ENCODE measurements around the gene USP34. TPM values are rescaled to one million over a fixed set of nuclear protein-coding genes. Genes with fewer than 3 reads are reported as not detected.

USP34 gene
- polyA plus RNA-seq, 4 donors, result 35.0 to 90.2 (median 44.3) TPM

DNA sequence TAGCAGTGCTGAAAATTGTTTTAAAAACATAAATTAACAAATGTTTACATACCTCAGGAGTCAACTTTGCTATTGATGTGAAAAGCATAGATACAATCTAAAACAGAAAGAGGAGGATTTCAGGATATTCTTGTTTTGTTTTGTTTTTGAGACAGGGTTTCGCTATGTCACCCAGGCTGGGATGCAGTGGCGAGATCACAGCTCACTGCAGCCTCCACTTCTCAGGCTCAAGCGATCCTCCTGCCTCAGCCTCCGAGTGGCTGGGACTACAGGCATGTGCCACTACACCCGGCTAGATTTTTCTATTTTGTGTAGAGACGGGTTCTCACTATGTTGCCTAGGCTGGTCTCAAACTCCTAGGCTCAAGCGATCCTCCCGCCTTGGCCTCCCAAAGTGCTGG is 248.3 kb downstream of the USP34 start:
- peaks cover 0 to 2% (median 0%) of the 10 kb centered on the region in 3 donors for H3K4me1 ChIP-seq (ENCODE audit: control insufficient read depth in 3 of 3, insufficient read depth in 2 of 3, low read depth in 1 of 3, low read length in 2 of 3)
- WGBS, 3 donors, result 97 to 99% (median 98%) methylated on average over 8 of the region's 8 CpGs
- no peaks in the 10 kb centered on the region for H3K9me3 ChIP-seq (ENCODE audit: control insufficient read depth in 2 of 2, insufficient read depth in 1 of 2, low read depth in 1 of 2, low read length in 1 of 2)
- H3K4me3 ChIP-seq (ENCODE audit: low read depth in 1 of 3, low read length in 3 of 3), result no peak overlapping the region
- FAIRE-seq (no peak), DNase-seq (no peak)
- H3K36me3 ChIP-seq (ENCODE audit: control insufficient read depth in 3 of 3, insufficient read depth in 2 of 3, low read depth in 1 of 3, low read length in 3 of 3), result peaks cover 6 to 20% (median 9%) of the 10 kb centered on the region in 3 donors
- no peaks in the 10 kb centered on the region for H3K27me3 ChIP-seq (ENCODE audit: control insufficient read depth in 3 of 3, insufficient read depth in 3 of 3, low read length in 3 of 3)
- H3K27ac ChIP-seq (ENCODE audit: low read depth in 1 of 3, low read length in 2 of 3), result no peak overlapping the region

DNA sequence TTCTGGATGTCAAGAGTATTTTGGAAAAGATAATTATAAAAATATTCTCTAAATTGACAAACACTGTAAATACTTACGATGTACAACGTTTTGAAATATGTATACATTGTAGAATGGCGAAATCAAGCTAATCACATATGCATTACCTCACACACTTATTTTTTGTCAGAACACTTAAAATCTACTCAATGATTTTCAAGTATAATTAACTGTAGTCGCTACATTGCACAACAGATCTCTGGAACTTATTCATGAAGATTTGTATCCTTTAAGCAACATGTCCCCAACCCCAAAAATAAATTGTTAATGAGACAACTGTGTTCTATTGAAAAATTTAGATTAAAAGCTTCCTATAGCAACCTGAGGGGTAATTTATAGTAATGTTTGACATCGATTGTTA is 249.1 kb downstream of the USP34 start:
- Histone ChIP-seq H3K36me3 (ENCODE audit: control insufficient read depth in 3 of 3, insufficient read depth in 2 of 3, low read depth in 1 of 3, low read length in 3 of 3) (peaks cover 6 to 16% (median 9%) of the 10 kb centered on the region in 3 donors), H3K4me1 (ENCODE audit: control insufficient read depth in 3 of 3, insufficient read depth in 2 of 3, low read depth in 1 of 3, low read length in 2 of 3) (peaks cover 0 to 2% (median 0%) of the 10 kb centered on the region in 3 donors), H3K27ac (ENCODE audit: low read depth in 1 of 3, low read length in 2 of 3) (no peak overlapping the region), H3K27me3 (ENCODE audit: control insufficient read depth in 3 of 3, insufficient read depth in 3 of 3, low read length in 3 of 3) (no peaks in the 10 kb centered on the region), H3K4me3 (ENCODE audit: low read depth in 1 of 3, low read length in 3 of 3) (no peak overlapping the region), H3K9me3 (ENCODE audit: control insufficient read depth in 2 of 2, insufficient read depth in 1 of 2, low read depth in 1 of 2, low read length in 1 of 2) (no peaks in the 10 kb centered on the region)
- FAIRE-seq (no peak), DNase-seq (no peak)
- WGBS, 3 donors, result 86 to 95% (median 94%) methylated on average over 5 of the region's 5 CpGs

DNA sequence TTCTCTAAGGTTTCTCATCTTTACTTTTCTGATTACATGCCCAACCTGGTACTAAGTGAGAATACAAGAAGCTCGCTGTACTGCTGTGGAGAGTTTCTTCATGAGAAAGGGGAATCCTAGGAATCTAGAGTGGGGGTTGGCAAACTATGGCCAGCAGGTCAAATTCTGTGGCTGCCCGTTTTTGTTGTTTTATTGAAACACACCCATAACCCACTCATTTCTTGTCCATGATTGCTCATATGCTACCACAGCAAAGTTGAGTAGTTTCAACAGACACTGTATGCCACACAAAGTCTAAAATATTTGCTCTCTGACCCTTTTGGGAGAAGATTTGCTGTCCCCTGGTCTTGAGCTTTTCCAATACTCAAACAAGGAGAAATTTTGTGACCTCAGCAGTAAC is 250.1 kb downstream of the USP34 start:
- WGBS, 3 donors, result 75 to 85% (median 80%) methylated on average over 2 of the region's 2 CpGs
- Histone ChIP-seq H3K36me3 (ENCODE audit: control insufficient read depth in 3 of 3, insufficient read depth in 2 of 3, low read depth in 1 of 3, low read length in 3 of 3) (peaks cover 6 to 16% (median 6%) of the 10 kb centered on the region in 3 donors), H3K27me3 (ENCODE audit: control insufficient read depth in 3 of 3, insufficient read depth in 3 of 3, low read length in 3 of 3) (no peaks in the 10 kb centered on the region), H3K9me3 (ENCODE audit: control insufficient read depth in 2 of 2, insufficient read depth in 1 of 2, low read depth in 1 of 2, low read length in 1 of 2) (no peaks in the 10 kb centered on the region), H3K4me1 (ENCODE audit: control insufficient read depth in 3 of 3, insufficient read depth in 2 of 3, low read depth in 1 of 3, low read length in 2 of 3) (peaks cover 0 to 2% (median 0%) of the 10 kb centered on the region in 3 donors), H3K4me3 (ENCODE audit: low read depth in 1 of 3, low read length in 3 of 3) (no peak overlapping the region), H3K27ac (ENCODE audit: low read depth in 1 of 3, low read length in 2 of 3) (no peak overlapping the region)
- no peak for FAIRE-seq
- no peak for DNase-seq

DNA sequence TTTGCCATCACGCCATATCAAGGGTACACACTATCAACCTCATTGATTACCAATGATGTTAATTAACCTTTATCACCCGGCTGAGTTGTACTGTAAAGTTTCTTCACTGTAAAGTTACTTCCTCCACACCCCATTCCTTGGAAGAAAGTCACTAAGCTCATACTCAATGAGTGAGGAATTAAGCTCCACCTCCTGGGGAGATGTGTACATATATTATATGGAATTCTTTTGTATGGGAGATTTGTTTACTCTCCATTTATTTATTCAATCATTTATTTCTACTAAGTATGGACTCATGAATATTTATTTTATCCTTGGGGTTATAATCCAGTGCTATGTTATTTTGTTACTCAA is 252.1 kb downstream of the USP34 start:
- Histone ChIP-seq H3K4me3 (ENCODE audit: low read depth in 1 of 3, low read length in 3 of 3) (no peak overlapping the region), H3K4me1 (ENCODE audit: control insufficient read depth in 3 of 3, insufficient read depth in 2 of 3, low read depth in 1 of 3, low read length in 2 of 3) (peaks cover 0 to 2% (median 0%) of the 10 kb centered on the region in 3 donors), H3K9me3 (ENCODE audit: control insufficient read depth in 2 of 2, insufficient read depth in 1 of 2, low read depth in 1 of 2, low read length in 1 of 2) (no peaks in the 10 kb centered on the region), H3K36me3 (ENCODE audit: control insufficient read depth in 3 of 3, insufficient read depth in 2 of 3, low read depth in 1 of 3, low read length in 3 of 3) (peaks cover 6 to 18% (median 11%) of the 10 kb centered on the region in 3 donors), H3K27me3 (ENCODE audit: control insufficient read depth in 3 of 3, insufficient read depth in 3 of 3, low read length in 3 of 3) (no peaks in the 10 kb centered on the region), H3K27ac (ENCODE audit: low read depth in 1 of 3, low read length in 2 of 3) (peak overlapping the region; percentile 65 to 91 (median 80))
- WGBS, 3 donors, result 24 to 67% (median 61%) methylated on average over 2 of the region's 2 CpGs
- DNase-seq, result peak; percentile 41 to 93
- FAIRE-seq, result no peak

DNA sequence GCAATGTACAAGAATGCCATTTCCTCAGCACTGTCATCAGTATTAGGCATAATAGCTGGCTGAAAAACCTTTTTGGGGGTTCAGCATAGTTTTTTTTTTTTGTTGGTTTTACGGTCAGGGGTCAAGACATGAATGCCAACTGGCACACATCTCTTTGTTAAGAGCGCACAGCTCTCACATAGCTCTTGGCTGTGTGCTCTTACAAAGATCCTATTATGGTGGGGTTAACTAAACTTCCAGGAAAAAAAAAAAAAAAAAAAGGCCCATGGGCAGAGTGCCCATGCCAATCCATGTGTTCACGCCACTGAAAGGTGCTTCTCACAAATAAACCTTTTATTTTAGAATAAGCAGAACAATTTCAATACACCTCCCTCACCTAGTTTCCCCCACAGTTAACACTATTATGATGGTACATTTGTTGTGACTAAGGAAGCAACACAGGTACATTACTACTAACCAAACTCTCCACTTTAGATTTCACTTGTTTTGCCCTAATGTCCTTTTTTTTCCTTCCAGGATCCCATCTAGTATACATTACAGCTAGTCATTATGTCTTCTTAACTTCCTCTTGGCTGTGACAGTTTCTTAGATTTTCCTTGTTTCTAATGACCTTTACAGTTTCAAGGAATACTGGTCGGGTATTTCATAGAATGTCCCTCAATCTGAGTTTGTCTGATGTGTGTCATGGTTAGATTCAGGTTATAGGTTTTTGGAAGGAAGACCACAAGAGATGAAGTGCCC is 252.6 kb downstream of the USP34 start:
- Histone ChIP-seq H3K27ac (ENCODE audit: low read depth in 1 of 3, low read length in 2 of 3) (peak overlapping the region; percentile 65 to 91 (median 71)), H3K4me1 (ENCODE audit: control insufficient read depth in 3 of 3, insufficient read depth in 2 of 3, low read depth in 1 of 3, low read length in 2 of 3) (peaks cover 0 to 2% (median 0%) of the 10 kb centered on the region in 3 donors), H3K27me3 (ENCODE audit: control insufficient read depth in 3 of 3, insufficient read depth in 3 of 3, low read length in 3 of 3) (no peaks in the 10 kb centered on the region), H3K4me3 (ENCODE audit: low read depth in 1 of 3, low read length in 3 of 3) (no peak overlapping the region), H3K36me3 (ENCODE audit: control insufficient read depth in 3 of 3, insufficient read depth in 2 of 3, low read depth in 1 of 3, low read length in 3 of 3) (peaks cover 6 to 16% (median 10%) of the 10 kb centered on the region in 3 donors), H3K9me3 (ENCODE audit: control insufficient read depth in 2 of 2, insufficient read depth in 1 of 2, low read depth in 1 of 2, low read length in 1 of 2) (no peaks in the 10 kb centered on the region)
- no peak for DNase-seq
- FAIRE-seq, result no peak
- WGBS, 3 donors, result 85 to 90% (median 88%) methylated on average over 4 of the region's 4 CpGs

DNA sequence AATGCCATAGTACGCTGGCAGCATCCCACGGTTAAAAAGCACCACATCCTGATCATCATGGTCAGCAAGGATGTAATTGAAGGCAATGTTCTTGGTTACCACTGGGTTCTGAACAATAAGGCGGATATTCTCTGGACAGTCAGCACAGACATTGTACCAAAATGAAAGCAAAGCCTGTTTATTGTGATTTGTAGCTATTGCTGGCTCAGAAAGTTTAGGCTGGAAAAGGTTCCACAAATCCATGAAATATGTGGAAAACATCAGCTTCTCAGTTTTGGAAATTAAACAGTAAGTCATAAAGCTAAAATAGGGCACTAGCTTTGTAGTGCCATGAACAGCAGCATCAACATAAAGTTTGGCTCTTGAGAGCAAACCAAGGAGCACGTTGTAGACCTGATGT is 256.7 kb downstream of the USP34 start:
- no peaks in the 10 kb centered on the region for H3K9me3 ChIP-seq (ENCODE audit: control insufficient read depth in 2 of 2, insufficient read depth in 1 of 2, low read depth in 1 of 2, low read length in 1 of 2)
- FAIRE-seq, result no peak
- H3K27ac ChIP-seq (ENCODE audit: low read depth in 1 of 3, low read length in 2 of 3), result no peak overlapping the region
- H3K4me3 ChIP-seq (ENCODE audit: low read depth in 1 of 3, low read length in 3 of 3), result no peak overlapping the region
- peaks cover 6 to 16% (median 8%) of the 10 kb centered on the region in 3 donors for H3K36me3 ChIP-seq (ENCODE audit: control insufficient read depth in 3 of 3, insufficient read depth in 2 of 3, low read depth in 1 of 3, low read length in 3 of 3)
- 93 to 97% (median 95%) methylated on average over 4 of the region's 4 CpGs for WGBS, 3 donors
- DNase-seq, result no peak
- H3K27me3 ChIP-seq (ENCODE audit: control insufficient read depth in 3 of 3, insufficient read depth in 3 of 3, low read length in 3 of 3), result no peaks in the 10 kb centered on the region
- peaks cover 0 to 3% (median 2%) of the 10 kb centered on the region in 3 donors for H3K4me1 ChIP-seq (ENCODE audit: control insufficient read depth in 3 of 3, insufficient read depth in 2 of 3, low read depth in 1 of 3, low read length in 2 of 3)

DNA sequence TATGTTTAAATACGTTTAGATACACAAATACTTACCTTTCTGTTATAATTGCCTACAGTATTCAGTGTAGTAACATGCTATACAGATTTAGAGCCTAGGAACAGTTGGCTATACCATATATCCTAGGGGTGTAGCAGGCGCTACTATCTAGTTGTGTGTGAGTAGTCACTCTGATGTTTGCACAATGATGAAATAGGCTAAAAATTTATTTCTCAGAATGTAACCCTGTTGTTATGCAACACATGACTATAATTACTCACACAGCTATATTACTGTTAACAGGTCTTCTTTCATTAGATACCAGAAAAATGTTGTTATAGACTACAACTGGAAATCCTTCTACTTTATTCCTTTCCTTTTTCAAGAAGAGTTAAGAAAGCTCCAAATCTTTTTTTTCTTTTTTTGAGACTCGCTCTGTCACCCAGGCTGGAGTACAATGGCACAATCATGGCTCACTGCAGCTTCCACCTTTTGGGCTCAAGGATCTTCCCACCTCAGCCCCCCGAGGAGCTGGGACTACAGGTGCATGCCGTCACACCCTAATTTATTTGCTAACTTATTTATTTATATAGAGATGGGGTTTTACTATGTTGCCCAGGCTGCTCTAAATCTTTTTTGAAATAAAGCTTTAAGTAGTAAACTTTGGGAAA is 260.4 kb downstream of the USP34 start:
- H3K27me3 ChIP-seq (ENCODE audit: control insufficient read depth in 3 of 3, insufficient read depth in 3 of 3, low read length in 3 of 3), result no peaks in the 10 kb centered on the region
- DNase-seq (peak; percentile 28 to 39), FAIRE-seq (no peak)
- 87 to 94% (median 94%) methylated on average over 5 of the region's 5 CpGs for WGBS, 3 donors
- peaks cover 0 to 7% (median 2%) of the 10 kb centered on the region in 3 donors for H3K4me1 ChIP-seq (ENCODE audit: control insufficient read depth in 3 of 3, insufficient read depth in 2 of 3, low read depth in 1 of 3, low read length in 2 of 3)
- peaks cover 7 to 17% (median 12%) of the 10 kb centered on the region in 3 donors for H3K36me3 ChIP-seq (ENCODE audit: control insufficient read depth in 3 of 3, insufficient read depth in 2 of 3, low read depth in 1 of 3, low read length in 3 of 3)
- H3K9me3 ChIP-seq (ENCODE audit: control insufficient read depth in 2 of 2, insufficient read depth in 1 of 2, low read depth in 1 of 2, low read length in 1 of 2), result no peaks in the 10 kb centered on the region
- no peak overlapping the region for H3K4me3 ChIP-seq (ENCODE audit: low read depth in 1 of 3, low read length in 3 of 3)
- peak overlapping the region in 1 of 3 donors; percentile 34 for H3K27ac ChIP-seq (ENCODE audit: low read depth in 1 of 3, low read length in 2 of 3)

DNA sequence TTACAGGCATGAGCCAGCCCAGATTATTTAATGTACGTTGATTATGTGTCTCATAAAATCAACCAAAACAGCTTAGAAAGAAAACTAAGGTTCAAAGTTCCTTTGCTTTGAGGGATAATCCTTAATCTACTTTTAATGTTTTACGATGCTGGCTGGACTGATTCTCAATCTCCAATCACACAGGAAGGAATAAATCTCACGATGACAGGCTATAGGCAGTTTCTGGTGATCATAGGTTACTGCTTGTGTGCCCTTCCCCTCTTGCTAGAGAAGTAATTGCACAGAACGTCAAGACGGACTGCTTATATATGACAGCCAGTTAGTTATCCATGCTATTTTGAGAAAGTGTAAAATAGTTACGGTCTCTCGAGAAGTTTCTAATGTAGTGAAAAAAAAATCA is 265.8 kb downstream of the USP34 start:
- FAIRE-seq (no peak), DNase-seq (peak; percentile 13 to 87)
- H3K4me3 ChIP-seq (ENCODE audit: low read depth in 1 of 3, low read length in 3 of 3), result no peak overlapping the region
- no peaks in the 10 kb centered on the region for H3K27me3 ChIP-seq (ENCODE audit: control insufficient read depth in 3 of 3, insufficient read depth in 3 of 3, low read length in 3 of 3)
- 40 to 75% (median 64%) methylated on average over 7 of the region's 7 CpGs for WGBS, 3 donors
- H3K9me3 ChIP-seq (ENCODE audit: control insufficient read depth in 2 of 2, insufficient read depth in 1 of 2, low read depth in 1 of 2, low read length in 1 of 2), result no peaks in the 10 kb centered on the region
- peaks cover 11 to 24% (median 12%) of the 10 kb centered on the region in 3 donors for H3K36me3 ChIP-seq (ENCODE audit: control insufficient read depth in 3 of 3, insufficient read depth in 2 of 3, low read depth in 1 of 3, low read length in 3 of 3)
- peaks cover 2 to 4% (median 3%) of the 10 kb centered on the region in 3 donors for H3K4me1 ChIP-seq (ENCODE audit: control insufficient read depth in 3 of 3, insufficient read depth in 2 of 3, low read depth in 1 of 3, low read length in 2 of 3)
- H3K27ac ChIP-seq (ENCODE audit: low read depth in 1 of 3, low read length in 2 of 3), result peak overlapping the region in 1 of 3 donors; percentile 31

Measured in small intestine (tissue), 7 donors.